ENCODE data around the gene POLD2.

The POLD2 gene

GRCh38 chr7:44064791-44065430, 58.4 kb downstream of the POLD2 start:
- in situ Hi-C loops (cut with MboI; ENCODE audit: low pct_unique_long_range_greater_than_20kb, low sequenced_read_pairs, unreplicated experiment), result no loop called here
- DNase-seq (ENCODE audit: low spot score), result no peak
- TF ChIP-seq CTCF (IDR thresholded peaks at IDR 0.05; ENCODE audit: extremely low read depth, insufficient read depth, missing control alignments), result no peak
